Suppressor macrophage (primary cell): ENCODE data around the gene TLR1.
"Not testable (repeated sequence)": the region's sequence is repeated elsewhere in the genome, so short reads cannot be mapped to it uniquely, and the experiment has no call there.

Experiments used
- DNase-seq, 4 experiments: peaks; one replicate each; pipeline ENCODE4 v3.0.0-alpha.2; 2020 to 2022
- total RNA-seq, 17 experiments: gene quantifications; one replicate each; lab custom pipeline; 2026; ENCODE audit warnings: mixed read lengths in 6 of 17, inconsistent platforms in 3 of 17; lab: John Stamatoyannopoulos, UW

TLR1 gene, protein sequence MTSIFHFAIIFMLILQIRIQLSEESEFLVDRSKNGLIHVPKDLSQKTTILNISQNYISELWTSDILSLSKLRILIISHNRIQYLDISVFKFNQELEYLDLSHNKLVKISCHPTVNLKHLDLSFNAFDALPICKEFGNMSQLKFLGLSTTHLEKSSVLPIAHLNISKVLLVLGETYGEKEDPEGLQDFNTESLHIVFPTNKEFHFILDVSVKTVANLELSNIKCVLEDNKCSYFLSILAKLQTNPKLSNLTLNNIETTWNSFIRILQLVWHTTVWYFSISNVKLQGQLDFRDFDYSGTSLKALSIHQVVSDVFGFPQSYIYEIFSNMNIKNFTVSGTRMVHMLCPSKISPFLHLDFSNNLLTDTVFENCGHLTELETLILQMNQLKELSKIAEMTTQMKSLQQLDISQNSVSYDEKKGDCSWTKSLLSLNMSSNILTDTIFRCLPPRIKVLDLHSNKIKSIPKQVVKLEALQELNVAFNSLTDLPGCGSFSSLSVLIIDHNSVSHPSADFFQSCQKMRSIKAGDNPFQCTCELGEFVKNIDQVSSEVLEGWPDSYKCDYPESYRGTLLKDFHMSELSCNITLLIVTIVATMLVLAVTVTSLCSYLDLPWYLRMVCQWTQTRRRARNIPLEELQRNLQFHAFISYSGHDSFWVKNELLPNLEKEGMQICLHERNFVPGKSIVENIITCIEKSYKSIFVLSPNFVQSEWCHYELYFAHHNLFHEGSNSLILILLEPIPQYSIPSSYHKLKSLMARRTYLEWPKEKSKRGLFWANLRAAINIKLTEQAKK
- 25.4 to 117 (median 62.6) reads per million in 17 experiments for total RNA-seq

DNA sequence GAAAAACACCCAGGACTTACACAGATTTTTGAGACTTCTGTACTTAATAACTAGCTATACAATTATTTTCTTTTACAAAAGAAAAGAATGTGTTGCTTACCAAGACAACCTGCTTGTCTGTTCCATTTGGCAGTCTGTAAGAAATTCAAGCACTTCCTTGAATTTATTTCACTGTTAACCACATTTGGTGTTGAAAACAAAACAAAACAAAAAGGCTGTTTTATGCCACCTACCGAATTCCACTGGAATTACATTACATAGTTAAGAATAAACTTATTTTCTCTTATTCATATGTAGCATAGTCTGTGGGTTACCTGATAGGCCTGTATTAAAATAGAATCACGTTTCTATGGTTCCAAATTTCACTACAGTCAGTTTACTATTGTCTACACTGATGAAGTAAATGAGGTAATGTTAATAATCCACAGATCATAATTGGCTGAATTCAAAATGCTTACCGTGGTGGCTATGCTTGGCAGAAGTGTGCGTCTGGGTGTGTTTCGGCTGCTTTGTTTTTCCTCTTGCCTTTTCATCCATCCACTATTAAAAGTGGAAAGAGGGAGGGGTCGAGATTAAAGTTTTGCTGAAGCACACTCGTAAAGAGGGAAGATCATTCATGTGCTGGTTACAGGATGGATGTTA, at the start of gene TLR1:
Gene TLR1, minus strand, starts transcription at position 138 of the 642 bp plus-strand sequence. CDS start 5,960 bp downstream, outside the sequence.
- DNase-seq: peak; percentile 56 to 90 (median 78)

DNA sequence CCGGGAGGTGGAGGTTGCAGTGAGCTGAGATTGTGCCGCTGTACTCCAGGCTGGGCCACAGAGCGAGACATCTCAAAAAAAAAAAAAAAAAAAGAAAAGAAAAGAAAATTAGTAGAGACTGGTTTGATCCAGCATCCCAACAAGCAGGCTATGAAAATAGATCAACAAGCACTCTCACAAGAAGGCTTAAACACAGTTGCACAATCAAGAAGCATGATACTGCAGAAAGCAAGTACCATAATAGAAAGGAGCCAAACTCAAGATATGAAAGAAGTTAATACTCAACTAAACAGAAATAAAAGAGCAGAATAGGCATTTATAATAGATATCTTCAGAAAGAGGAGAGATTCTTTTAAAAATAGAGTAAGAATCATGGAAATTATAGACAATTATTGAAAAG, 41.4 kb upstream of the TLR1 start:
- DNase-seq: peak in 2 of 4 experiments; percentile 20 to 30

DNA sequence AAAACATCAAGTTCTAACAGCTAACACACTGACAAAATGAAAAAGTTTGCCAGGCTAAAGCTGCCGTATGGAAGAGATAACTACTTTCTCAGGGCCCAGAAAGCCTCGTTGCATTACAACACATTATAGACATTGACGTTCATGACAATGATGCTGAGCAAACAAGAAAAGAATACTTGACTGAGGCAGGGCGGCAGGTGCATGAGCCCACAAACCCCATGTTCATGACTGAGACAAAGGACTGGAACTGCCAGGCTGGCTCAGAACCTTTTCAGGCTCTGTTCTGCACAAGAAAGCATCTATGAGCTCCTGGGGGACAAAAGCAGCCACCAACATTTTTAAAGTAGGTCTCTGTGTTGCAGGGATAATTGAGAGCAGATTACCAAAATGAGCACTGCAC, 38.4 kb upstream of the TLR1 start:
- DNase-seq: no peak

DNA sequence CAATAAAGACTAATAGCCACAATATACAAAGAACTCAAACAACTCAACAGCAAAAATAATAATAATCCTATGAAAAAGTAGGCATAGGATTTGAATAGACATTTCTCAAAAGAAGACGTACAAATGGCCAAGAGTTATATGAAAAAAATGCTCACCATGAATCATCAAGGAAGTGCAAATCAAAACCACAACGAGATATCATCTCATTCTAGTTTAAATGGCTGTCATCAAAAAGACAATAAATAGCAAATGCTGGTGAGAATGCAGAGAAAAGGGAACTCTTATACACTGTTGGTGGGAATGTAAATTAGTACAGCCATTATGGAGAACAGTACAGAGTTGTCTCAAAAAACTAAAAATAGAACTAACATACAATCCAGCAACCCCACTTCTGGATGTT, 33.3 kb upstream of the TLR1 start:
- DNase-seq: peak in 1 of 4 experiments; percentile 62

DNA sequence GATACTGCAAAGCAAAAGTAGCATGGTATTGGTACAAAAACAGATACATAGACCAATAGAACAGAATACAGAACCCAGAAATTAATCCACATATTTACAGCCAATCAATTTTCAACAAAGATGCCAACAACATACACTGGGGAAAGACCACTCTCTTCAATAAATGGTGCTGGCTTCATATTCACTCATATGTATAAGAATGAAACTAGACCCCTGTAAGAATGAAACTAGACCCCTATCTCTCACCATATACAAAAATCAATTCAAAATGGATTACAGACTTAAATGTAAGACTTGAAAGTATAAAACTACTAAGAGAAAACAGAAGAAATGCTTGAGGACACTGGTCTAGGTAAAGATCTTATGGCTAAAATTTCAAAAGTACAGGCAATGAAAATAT, 32.7 kb upstream of the TLR1 start:
- DNase-seq: no peak

DNA sequence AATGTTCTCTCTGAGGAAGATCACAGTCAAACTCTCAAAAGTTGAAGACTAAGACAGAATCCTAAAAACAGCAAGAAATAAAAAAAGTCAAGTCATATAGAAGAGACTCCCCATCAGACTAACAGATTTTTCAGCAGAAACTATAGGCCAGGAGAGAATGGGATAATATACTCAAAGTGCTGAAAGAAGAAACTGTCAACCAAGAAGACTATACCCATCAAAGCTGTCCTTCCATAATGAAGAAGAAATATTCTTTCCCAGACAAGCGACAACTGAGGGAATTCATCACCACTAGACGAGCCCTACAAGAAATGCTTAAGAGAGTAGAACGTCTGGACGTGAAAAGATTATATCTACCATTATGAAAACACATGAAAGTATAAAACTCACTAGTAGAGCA, 30.0 kb upstream of the TLR1 start:
- DNase-seq: no peak

DNA sequence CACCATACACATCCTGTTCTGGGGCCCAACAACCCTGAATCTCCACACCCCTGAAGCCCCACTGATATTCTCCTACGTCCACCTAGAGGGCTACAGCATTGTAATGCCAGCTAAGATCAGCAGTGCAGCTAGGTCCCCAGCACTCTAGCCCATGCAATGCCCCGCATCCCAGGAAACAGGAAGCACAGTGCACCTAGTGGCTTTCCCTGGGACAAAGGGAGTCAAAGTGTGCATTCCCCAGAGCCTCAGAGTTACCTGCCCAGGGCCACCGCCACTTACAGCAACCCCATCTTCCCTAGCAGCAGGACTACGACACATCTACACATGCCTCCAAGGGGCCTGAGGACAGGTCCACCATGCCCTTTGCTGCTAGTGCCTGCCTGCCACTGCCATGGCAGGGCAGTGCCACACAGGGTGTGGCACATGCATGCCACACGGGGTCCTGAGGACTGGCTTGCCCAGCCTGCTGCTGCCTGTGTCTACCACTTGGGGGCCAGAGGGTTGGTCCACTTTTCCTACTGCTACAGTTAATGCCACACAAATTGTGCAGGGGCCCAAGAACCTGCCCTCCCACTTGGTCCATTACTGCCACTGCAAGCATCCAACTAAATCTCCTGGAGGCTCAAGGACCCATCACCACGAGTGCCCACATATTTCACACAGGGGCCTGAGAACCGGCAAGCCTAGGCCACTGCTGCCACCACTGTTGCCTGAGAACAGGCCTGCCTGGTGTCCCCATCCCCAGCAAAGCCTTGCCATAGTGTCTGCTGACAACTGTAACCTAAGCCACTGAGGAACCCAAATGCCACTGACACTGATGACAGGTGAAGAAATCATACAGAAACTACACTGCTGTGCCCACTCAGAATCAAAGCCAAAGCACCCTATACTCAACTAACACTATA, 28.3 kb upstream of the TLR1 start:
- no peak for DNase-seq

DNA sequence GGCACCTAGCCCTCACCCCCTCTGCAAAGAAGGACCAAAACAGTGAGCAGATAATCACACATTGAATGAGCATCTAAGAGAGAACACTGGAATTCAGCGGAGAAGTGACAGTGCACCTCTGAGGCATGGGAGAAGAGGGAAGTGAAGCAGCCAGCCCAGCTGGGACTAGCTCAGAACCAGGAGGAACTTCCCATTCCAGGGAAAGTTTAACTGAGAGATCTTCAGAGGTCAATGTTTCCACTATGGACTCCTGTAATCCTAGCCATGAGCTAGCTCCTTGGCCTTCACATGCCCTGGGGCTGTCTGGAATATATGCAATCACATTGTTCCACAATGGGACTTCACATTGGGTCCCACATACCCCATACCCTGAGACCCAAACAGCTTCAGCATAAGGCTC, 27.6 kb upstream of the TLR1 start:
- peak; percentile 23 to 62 (median 52) for DNase-seq

DNA sequence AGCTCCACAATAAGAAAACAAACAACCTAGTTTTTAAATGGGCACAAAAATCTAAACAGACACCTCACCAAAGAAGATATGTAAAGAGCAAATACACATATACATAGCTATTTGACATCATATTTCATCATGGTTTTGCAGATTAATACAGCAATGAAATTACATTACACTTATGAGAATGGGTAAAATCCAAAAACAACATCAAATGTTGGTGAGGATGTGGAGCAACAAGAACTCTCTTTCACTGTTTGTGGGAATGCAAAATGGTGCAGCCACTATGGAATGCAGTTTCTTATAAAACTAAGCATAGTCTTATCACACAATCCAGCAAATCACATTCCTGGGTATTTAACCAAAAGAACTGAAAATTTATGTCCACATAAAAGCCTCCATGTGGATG, 27.1 kb upstream of the TLR1 start:
- DNase-seq: no peak

DNA sequence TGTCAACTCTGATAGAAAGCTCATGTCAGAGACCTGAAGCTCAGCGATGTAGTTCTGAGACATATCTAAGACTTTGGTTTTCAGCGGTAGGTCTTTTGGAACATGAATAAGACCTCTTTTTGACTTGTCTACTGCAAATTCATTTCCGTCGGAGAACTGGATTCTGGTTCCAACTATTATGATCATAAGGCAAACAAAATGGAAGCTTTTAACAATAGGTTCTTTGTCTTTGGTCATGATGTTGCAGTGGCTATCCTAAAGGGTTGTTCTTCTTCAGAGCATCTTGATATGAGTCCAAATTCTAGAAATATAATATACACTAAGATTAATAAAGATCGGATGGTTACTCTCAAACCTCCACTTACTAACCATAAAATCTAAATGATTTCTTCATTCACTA, 24.6 kb upstream of the TLR1 start:
- DNase-seq: no peak

DNA sequence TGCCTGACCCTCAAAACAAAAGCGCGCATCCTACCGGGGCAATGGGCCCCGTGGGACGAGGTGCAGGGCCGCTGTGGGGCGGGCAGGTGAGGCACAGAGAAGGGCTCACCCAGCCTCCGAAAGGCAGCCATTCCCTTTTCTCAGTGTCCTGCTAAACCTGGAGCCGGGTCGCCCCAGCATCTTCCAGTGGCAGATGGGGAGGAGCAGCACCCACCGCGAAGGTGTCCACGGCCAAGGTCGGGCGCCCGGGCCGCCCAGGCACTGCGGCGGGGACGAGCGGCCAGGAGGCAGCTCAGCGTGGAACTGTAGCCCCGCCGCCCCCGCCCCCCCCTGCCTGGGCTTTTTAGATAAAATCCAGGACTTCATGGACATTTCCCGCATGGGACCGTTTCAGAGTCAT, 19.2 kb upstream of the TLR1 start:
- DNase-seq: no peak

DNA sequence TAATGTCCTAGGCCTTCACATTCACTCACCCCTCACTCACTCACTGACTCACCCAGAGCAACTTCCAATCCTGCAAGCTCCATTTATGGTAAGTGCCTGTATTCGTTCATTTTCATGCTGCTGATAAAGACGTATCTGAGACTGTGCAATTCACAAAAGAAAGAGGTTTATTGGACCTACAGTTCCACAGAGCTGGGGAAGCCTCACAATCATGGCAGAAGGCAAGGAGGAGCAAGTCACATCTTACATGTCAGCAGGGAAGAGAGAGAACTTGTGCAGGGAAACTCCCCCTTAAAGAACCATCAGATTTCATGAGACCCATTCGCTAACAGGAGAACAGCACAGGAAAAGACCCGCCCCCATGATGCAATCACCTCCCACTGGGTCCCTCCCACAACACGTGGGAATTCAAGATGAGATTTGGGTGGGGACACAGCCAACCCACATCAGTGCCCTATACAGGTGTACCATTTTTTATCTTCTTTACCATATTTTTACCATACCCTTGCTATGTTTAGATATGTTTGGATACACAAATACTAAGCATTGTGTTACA, 18.2 kb upstream of the TLR1 start:
- no peak for DNase-seq

DNA sequence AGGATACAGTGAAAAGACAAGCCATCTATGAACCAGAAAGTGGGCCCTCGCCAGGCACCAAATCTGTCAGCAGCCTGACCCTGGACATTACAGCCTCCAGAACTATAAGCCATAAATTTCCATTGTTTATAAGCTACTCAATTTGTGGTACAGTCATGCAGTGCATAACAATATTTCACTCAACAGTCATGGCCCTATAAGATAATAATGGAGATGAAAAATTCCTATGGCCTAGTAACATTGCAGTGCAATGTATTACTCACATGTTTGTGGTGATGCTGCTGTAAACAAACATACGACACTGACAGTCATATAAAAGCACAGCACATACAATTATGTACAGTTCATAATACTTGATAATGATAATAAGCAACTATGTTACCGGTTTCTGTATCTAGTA, 17.1 kb upstream of the TLR1 start:
- DNase-seq: no peak

DNA sequence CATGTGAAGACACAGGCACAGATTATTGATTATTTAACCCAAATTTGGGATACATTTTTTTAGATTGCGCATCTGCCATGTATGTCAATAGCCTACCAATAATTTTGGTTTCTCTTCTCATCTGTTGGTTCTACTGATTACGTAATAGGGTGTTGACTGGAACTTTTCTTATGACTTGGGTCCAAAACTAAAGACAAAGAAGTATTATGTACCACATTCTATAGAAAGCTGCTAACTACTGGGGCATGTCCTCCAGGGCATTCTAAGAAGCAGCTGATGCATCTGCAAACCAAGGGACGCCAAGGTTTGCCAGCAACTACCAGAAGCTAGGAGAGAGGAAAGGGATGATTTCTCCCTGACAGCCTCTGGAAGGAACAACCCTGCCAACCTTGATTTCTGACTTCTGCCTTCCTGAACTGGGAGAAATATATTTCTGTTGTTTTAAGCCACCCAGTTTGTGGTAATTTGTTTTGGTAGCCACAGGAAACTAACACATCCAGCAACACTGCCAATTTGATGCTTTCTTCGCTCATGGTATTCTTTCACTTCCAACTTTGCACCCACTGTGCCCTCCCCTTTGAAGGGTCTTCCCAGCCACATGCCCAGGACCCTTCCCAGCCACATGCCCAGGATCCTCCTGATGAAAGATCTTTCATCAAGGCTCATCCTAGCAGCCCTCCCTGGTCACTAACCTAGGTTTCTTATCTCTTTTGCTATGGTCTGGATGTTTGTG, 15.9 kb upstream of the TLR1 start:
- no peak for DNase-seq

DNA sequence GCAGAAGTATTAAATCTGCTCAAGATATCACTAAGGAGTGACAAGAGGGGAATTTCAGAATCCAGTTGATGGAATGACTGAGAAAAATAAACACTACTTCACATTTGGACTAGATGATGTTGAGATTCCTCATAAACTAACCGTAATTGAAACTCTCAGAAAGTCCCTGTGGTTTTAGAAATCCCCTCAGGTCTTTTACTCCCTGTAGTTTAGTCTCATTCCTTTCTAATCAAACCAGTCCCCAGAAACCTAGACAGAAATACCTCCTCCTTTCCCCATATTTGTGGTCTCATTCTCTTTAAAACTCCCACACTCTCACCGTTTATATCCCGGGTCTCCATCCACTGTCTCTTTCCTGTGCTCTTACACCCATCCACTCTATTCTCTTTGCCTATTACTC, 15.0 kb upstream of the TLR1 start:
- no peak for DNase-seq

DNA sequence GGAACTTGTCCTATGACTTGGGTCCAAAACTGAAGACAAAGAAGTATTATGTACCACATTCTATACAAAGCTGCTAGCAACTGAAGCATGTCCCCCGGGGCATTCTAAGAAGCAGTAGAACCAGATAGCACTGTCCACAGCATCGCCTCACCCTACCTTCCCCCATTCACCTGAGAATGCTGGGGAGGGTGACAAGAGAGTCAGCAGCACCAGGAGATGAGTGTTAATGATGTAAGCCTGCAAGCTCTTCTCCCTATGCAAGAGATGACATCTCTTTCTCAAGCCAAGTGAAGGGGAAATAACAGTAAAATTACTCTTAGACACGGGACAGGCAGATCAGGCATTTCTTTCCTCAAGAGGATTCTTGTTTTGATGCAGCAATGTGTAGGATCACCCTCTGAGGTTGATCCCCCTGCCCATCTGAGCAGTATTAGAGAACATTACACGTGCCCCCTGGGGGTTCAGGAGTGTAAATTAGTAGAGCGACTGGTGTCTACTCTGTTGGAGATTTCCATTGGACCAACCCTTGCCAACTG, 13.9 kb upstream of the TLR1 start:
- DNase-seq: peak; percentile 22 to 77 (median 64)

DNA sequence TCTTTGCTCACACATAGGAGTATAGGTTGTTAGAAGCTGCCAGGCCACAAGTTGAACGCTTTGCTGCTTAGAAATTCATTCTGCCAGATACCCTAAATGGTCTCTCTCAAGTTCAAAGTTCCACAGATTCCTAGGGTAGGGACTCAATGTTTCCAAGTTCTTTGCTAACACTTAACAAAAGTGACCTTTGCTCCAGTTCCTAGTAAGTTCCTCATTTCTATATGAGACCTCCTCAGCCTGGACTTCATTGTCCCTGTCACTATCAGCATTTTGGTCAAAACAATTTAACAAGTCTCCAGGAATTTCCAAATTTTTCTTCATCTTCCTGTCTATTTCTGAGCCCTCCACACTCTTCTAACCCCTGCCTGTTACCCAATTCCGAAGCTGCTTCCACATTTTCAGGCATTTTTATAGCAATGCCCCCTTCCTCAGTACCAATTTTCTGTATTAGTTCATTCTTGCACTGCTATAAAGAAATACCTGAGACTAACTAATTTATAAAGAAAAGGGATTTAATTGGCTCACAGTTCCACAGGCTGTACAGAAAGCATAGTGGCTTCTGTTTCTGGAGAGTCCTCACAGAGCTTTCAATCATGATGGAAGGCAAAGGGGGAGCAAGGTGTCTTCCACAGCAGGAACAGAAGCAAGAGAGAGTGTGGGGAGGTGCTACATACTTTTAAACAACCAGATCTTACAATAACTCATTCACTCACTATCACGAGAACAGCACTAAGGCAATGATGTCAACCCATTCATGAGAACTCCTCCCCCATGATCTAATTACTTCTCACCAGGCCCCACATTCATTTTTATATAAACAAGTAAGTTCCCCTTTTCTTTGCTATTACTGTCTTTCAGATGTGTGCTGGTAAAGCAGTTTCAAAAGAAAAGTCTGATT, 11.5 kb upstream of the TLR1 start:
- DNase-seq: peak; percentile 72 to 96 (median 86)

DNA sequence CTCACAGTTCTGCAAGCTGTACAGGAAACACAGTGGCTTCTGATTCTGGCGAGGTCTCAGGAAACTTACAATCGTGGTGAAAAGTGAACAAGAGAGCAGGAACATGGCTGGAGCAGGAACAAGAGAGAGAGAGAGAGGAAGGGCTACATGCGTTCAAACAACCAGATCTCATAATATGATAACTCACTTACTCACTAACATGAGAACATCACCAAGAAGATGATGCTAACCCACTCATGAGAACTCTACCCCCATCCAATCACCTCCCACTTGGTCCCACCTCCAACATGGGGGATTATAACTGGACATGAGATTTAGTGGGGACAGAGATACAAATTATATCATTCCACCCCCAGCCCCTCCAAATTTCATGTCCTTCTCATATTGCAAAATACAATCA, 9.8 kb upstream of the TLR1 start:
- DNase-seq: peak; percentile 32 to 56 (median 38)

DNA sequence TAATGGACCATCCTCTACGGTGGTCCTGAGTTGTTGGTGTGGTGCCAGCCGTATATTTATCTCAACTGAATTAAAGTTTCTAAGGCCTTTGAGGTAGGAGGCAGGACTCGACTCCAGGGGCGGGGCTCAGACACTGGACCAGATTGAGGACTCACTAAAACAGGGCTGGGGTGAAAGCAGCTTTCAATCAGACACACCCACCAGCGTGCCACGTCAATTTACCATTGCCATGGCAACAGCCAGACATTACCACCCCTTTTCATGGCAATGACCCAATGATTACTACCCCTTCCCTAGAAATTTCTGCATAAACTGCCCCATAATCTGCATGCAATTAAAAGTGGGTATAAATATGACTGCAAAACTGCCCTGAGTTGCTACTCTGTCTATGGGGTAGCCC, 6.7 kb upstream of the TLR1 start:
- DNase-seq: no peak

DNA sequence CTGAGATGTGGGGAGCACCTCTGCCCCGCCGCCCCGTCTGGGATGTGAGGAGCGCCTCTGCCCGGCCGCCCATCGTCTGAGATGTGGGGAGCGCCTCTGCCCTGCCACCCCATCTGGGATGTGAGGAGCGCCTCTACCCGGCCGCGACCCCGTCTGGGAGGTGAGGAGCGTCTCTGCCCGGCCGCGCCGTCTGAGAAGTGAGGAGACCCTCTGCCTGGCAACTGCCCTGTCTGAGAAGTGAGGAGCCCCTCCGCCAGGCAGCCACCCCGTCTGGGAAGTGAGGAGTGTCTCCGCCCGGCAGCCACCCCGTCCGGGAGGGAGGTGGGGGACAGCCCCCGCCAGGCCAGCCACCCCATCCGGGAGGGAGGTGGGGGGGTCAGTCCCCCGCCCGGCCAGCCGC, 2.9 kb upstream of the TLR1 start:
- DNase-seq: not testable (repeated sequence)
